ENCODE results near the gene CREBBP.

DNA sequence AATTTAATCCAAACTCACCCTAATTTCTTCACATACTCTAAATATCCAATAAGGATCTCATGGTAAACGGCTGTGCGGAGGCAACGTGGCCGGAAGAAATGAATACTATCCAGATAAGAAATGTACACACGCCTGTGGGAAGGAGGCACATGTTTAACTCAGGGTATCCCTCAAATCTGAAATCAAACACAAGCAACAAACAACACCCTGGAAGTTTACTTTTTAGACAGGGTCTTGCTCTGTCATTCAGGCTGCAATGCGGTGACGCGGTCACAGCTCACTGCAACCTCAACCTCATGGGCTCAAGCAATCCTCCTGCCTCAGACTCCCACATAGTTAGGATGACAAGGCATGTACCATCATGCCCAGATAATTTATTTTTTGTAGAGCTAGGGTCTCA, 142.0 kb downstream of the CREBBP start:
- TF ChIP-seq, protein P1, sequence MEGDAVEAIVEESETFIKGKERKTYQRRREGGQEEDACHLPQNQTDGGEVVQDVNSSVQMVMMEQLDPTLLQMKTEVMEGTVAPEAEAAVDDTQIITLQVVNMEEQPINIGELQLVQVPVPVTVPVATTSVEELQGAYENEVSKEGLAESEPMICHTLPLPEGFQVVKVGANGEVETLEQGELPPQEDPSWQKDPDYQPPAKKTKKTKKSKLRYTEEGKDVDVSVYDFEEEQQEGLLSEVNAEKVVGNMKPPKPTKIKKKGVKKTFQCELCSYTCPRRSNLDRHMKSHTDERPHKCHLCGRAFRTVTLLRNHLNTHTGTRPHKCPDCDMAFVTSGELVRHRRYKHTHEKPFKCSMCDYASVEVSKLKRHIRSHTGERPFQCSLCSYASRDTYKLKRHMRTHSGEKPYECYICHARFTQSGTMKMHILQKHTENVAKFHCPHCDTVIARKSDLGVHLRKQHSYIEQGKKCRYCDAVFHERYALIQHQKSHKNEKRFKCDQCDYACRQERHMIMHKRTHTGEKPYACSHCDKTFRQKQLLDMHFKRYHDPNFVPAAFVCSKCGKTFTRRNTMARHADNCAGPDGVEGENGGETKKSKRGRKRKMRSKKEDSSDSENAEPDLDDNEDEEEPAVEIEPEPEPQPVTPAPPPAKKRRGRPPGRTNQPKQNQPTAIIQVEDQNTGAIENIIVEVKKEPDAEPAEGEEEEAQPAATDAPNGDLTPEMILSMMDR (IDR thresholded peaks at IDR 0.05): no peak
- TF ChIP-seq POLR2A (IDR thresholded peaks at IDR 0.05) (no peak), EP300 (IDR thresholded peaks at IDR 0.05) (no peak)
